ENCODE measurements around the gene SLC52A1. TPM values are rescaled to one million over a fixed set of nuclear protein-coding genes. Genes with fewer than 3 reads are reported as not detected.
A peak's percentile ranks its signal among the peaks of the same experiment; 100 is the strongest.
"Not testable (repeated sequence)": the region's sequence is repeated elsewhere in the genome, so short reads cannot be mapped to it uniquely, and the experiment has no call there.

The SLC52A1 gene
- total RNA-seq, 4 donors from 2014 or later = 2.2 to 25.0 (median 5.9) TPM

DNA sequence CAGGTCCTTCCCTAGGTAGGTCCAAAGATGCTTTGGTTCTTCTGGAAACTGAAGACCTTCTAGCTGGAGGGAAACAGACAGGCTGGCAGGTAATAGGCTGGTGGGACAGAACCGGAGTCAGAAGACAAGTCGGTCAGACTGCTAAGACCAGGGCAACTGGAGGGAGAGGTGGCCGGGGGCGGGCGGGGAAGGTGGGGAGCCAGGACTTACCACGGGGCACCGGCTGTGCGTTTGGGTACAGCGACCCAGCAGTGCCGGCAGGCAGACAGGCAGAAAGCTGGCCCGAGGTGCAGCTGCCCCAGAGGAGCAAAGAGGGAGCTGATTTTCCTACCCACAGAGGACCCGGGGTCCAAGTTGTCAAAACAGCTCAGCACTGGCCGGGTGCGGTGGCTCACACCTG lies 575 bp downstream of the SLC52A1 start:
- Histone ChIP-seq H3K4me1 (peaks cover 26% of the 10 kb centered on the region), H3K27ac (no peak overlapping the region), H3K4me3 (peak overlapping the region; percentile 53), H3K36me3 (no peaks in the 10 kb centered on the region), H3K27me3 (peaks cover 3% of the 10 kb centered on the region), H3K9me3 (no peaks in the 10 kb centered on the region)
- WGBS = 80% methylated on average over 14 of the region's 14 CpGs
- TF ChIP-seq, protein P1, sequence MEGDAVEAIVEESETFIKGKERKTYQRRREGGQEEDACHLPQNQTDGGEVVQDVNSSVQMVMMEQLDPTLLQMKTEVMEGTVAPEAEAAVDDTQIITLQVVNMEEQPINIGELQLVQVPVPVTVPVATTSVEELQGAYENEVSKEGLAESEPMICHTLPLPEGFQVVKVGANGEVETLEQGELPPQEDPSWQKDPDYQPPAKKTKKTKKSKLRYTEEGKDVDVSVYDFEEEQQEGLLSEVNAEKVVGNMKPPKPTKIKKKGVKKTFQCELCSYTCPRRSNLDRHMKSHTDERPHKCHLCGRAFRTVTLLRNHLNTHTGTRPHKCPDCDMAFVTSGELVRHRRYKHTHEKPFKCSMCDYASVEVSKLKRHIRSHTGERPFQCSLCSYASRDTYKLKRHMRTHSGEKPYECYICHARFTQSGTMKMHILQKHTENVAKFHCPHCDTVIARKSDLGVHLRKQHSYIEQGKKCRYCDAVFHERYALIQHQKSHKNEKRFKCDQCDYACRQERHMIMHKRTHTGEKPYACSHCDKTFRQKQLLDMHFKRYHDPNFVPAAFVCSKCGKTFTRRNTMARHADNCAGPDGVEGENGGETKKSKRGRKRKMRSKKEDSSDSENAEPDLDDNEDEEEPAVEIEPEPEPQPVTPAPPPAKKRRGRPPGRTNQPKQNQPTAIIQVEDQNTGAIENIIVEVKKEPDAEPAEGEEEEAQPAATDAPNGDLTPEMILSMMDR (IDR thresholded peaks at IDR 0.05) = no peak
- TF ChIP-seq EP300 (IDR thresholded peaks at IDR 0.05) (no peak), POLR2A (IDR thresholded peaks at IDR 0.05) (no peak), POLR2AphosphoS5 (IDR thresholded peaks at IDR 0.05) (no peak)
- no peak for DNase-seq (ENCODE audit: low spot score in 2 of 2)

GRCh38 chr17:5034063-5034462 lies 1.2 kb downstream of the SLC52A1 start:
- Histone ChIP-seq H3K36me3 (no peaks in the 10 kb centered on the region), H3K4me1 (peaks cover 26% of the 10 kb centered on the region), H3K27ac (no peak overlapping the region), H3K4me3 (no peak overlapping the region), H3K9me3 (no peaks in the 10 kb centered on the region), H3K27me3 (peaks cover 3% of the 10 kb centered on the region)
- no peak for DNase-seq (ENCODE audit: low spot score in 2 of 2)
- TF ChIP-seq, protein P1 (IDR thresholded peaks at IDR 0.05) = no peak
- TF ChIP-seq EP300 (IDR thresholded peaks at IDR 0.05) (no peak), POLR2AphosphoS5 (IDR thresholded peaks at IDR 0.05) (no peak), POLR2A (IDR thresholded peaks at IDR 0.05) (no peak)
- 75% methylated on average over 2 of the region's 5 CpGs for WGBS

DNA sequence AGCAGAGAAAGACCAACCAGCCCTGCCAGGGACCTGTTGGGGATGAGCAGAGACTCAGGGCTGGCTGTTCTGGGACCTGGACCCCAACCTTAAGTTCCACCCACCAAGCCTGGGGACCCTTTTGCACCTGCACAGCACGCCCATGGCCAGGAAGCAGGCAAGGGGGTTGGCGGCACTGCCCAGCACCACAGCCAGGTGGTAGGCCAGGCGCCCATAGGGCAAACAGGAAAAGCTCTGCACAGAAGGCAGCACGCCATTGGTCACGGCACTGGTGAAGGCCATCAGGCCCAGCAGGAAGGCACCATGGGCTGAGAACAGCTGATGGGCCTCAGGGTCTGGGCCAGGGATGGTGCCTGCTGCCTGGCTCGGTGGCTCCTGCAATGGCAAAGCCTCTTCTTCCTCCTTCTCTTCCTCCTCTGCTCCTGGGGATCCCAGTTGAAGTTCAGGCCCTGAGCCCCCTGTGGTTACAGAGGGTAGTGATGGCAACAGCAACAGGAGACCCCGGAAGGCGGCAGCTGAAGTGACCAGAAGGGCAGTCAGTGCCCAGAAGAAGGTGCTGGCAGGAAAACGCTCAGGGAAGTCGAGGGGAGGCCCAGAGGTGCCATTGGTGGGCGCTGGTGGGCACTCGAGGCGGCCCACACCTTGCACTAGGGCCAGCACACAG lies 1.7 kb downstream of the SLC52A1 start:
- no peak for DNase-seq (ENCODE audit: low spot score in 2 of 2)

DNA sequence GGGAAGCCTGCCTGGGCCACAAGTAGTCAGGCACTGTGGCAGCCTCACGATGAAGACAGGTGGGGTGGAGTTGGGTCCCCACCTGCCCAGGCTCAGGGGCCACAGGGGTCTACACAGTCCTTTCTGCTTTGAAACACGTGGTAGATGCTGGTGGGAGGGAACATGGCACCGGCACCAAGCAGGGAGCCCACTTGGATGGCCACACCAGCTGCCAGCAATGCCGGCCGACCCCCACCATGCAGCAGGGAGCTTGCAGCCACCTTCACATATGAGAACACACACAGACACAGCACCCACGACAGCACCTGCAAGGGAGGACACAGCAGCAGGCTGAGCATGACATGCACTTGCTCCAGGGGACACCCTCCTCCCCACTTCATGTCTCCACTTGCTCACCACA lies 2.4 kb downstream of the SLC52A1 start:
- no peak overlapping the region for H3K27ac ChIP-seq
- 81% methylated on average over 3 of the region's 6 CpGs for WGBS
- TF ChIP-seq POLR2A (IDR thresholded peaks at IDR 0.05) = no peak
- H3K27me3 ChIP-seq = peaks cover 3% of the 10 kb centered on the region
- DNase-seq (ENCODE audit: low spot score in 2 of 2) = no peak
- H3K4me3 ChIP-seq = no peak overlapping the region
- H3K9me3 ChIP-seq = no peaks in the 10 kb centered on the region
- H3K4me1 ChIP-seq = peaks cover 26% of the 10 kb centered on the region
- no peaks in the 10 kb centered on the region for H3K36me3 ChIP-seq

More for the DNA sequence above, 1.7 kb downstream of the SLC52A1 start:
- H3K36me3 ChIP-seq = no peaks in the 10 kb centered on the region
- WGBS = 85% methylated on average over 6 of the region's 13 CpGs
- H3K9me3 ChIP-seq = no peaks in the 10 kb centered on the region
- H3K27ac ChIP-seq = no peak overlapping the region
- no peak overlapping the region for H3K4me3 ChIP-seq
- peaks cover 3% of the 10 kb centered on the region for H3K27me3 ChIP-seq
- TF ChIP-seq, protein P1 (IDR thresholded peaks at IDR 0.05) = peak in 1 of 2 donors; percentile 3
- TF ChIP-seq EP300 (IDR thresholded peaks at IDR 0.05) = no peak
- peaks cover 26% of the 10 kb centered on the region for H3K4me1 ChIP-seq

GRCh38 chr17:5031365-5032082 lies 3.7 kb downstream of the SLC52A1 start:
- TF ChIP-seq, protein P1 (IDR thresholded peaks at IDR 0.05) = peak; percentile 53 to 86
- no peak for TF ChIP-seq POLR2A (IDR thresholded peaks at IDR 0.05)
- Histone ChIP-seq H3K4me1 (peaks cover 26% of the 10 kb centered on the region), H3K4me3 (peak overlapping the region; percentile 61), H3K27ac (peak overlapping the region; percentile 10), H3K27me3 (peaks cover 3% of the 10 kb centered on the region), H3K9me3 (no peaks in the 10 kb centered on the region), H3K36me3 (no peaks in the 10 kb centered on the region)
- whole genome bisulfite sequencing = 2% methylated on average over 44 of the region's 48 CpGs
- peak; percentile 88 to 89 for DNase-seq (ENCODE audit: low spot score in 2 of 2)

GRCh38 chr17:5030168-5030567 lies 5.1 kb downstream of the SLC52A1 start:
- H3K27ac ChIP-seq; H3K27me3 ChIP-seq; DNase-seq (ENCODE audit: low spot score in 2 of 2); H3K36me3 ChIP-seq; H3K9me3 ChIP-seq; H3K4me3 ChIP-seq: not testable (repeated sequence)
- peaks cover 31% of the 10 kb centered on the region for H3K4me1 ChIP-seq
- WGBS = 100% methylated on average over 2 of the region's 2 CpGs
